BE2C (cell line): ENCODE measurements around the gene TRIO.

Experiments used
- DNase-seq: peaks from one replicate; pipeline ENCODE4 v3.0.0-alpha.2; 2020
- H3K27me3 ChIP-seq: fragments of 250-450 bp; sonication (Bioruptor Pico); 2 replicates; pipeline ENCODE4 v1.5.1; 2020; ENCODE audit warnings: mild to moderate bottlenecking
- H3K36me3 ChIP-seq: fragments of 250-450 bp; sonication (Bioruptor Pico); 2 replicates; pipeline ENCODE4 v1.5.1; 2020; ENCODE audit warnings: mild to moderate bottlenecking
- H3K4me1 ChIP-seq: fragments of 250-450 bp; sonication (Bioruptor Pico); 2 replicates; pipeline ENCODE4 v1.5.1; 2020
- H3K4me3 ChIP-seq: 2 replicates; pipeline ENCODE4 v1.5.1; 2011; ENCODE audit warnings: low read depth, low read length
- H3K9me3 ChIP-seq: fragments of 250-450 bp; sonication (Bioruptor Pico); 2 replicates; pipeline ENCODE4 v1.5.1; 2020
- CTCF ChIP-seq: IDR thresholded peaks from 2 replicates; pipeline ENCODE4 v1.5.1; 2012; ENCODE audit warnings: mild to moderate bottlenecking, low read depth, low read length

The TRIO gene

GRCh38 chr5:14342306-14342705 lies 199.2 kb downstream of the TRIO start:
- TF ChIP-seq CTCF, result no peak
- peak; percentile 64 for DNase-seq
- peaks cover 17% of the 10 kb centered on the region for H3K36me3 ChIP-seq

GRCh38 chr5:14343376-14343775 lies 200.2 kb downstream of the TRIO start:
- Histone ChIP-seq H3K4me1 (peaks cover 16% of the 10 kb centered on the region), H3K9me3 (no peaks in the 10 kb centered on the region), H3K27me3 (no peaks in the 10 kb centered on the region), H3K36me3 (peaks cover 8% of the 10 kb centered on the region), H3K4me3 (no peak overlapping the region)
- no peak for DNase-seq
- TF ChIP-seq CTCF, result no peak

More at GRCh38 chr5:14342306-14342705, 199.2 kb downstream of the TRIO start:
- Histone ChIP-seq H3K4me3 (no peak overlapping the region), H3K4me1 (peaks cover 16% of the 10 kb centered on the region), H3K9me3 (no peaks in the 10 kb centered on the region), H3K27me3 (no peaks in the 10 kb centered on the region)

GRCh38 chr5:14347522-14347921 lies 204.4 kb downstream of the TRIO start:
- no peak for TF ChIP-seq CTCF
- H3K4me1 ChIP-seq, result peaks cover 6% of the 10 kb centered on the region
- peaks cover 7% of the 10 kb centered on the region; the same call in 1 of the 2 replicates for H3K36me3 ChIP-seq
- no peaks in the 10 kb centered on the region for H3K9me3 ChIP-seq
- no peak for DNase-seq
- H3K27me3 ChIP-seq, result no peaks in the 10 kb centered on the region
- no peak overlapping the region for H3K4me3 ChIP-seq

- Histone ChIP-seq H3K4me3 (no peak overlapping the region), H3K27me3 (no peaks in the 10 kb centered on the region), H3K9me3 (no peaks in the 10 kb centered on the region), H3K36me3 (peaks cover 7% of the 10 kb centered on the region; the same call in 1 of the 2 replicates), H3K4me1 (peaks cover 3% of the 10 kb centered on the region)
- TF ChIP-seq CTCF, result no peak
- DNase-seq, result no peak
Observed at GRCh38 chr5:14348142-14348541, 205.0 kb downstream of the TRIO start.

GRCh38 chr5:14349029-14349428 lies 205.9 kb downstream of the TRIO start:
- no peak for DNase-seq
- H3K4me1 ChIP-seq, result peaks cover 3% of the 10 kb centered on the region
- H3K4me3 ChIP-seq, result no peak overlapping the region
- H3K9me3 ChIP-seq, result no peaks in the 10 kb centered on the region
- no peaks in the 10 kb centered on the region for H3K27me3 ChIP-seq
- TF ChIP-seq CTCF, result no peak
- peaks cover 7% of the 10 kb centered on the region; the same call in 1 of the 2 replicates for H3K36me3 ChIP-seq

- Histone ChIP-seq H3K9me3 (no peaks in the 10 kb centered on the region), H3K4me3 (no peak overlapping the region), H3K36me3 (peaks cover 7% of the 10 kb centered on the region; the same call in 1 of the 2 replicates), H3K4me1 (peaks cover 3% of the 10 kb centered on the region), H3K27me3 (no peaks in the 10 kb centered on the region)
- no peak for TF ChIP-seq CTCF
- no peak for DNase-seq
Observed at GRCh38 chr5:14351086-14351661, 208.0 kb downstream of the TRIO start.
